GM12878 (cell line): ENCODE measurements around the gene ENTPD5.

ENCODE experiments used
- CREB1 ChIP-seq: IDR thresholded peaks from 2 replicates; pipeline ENCODE4 v1.6.1; 2012; ENCODE audit warnings: low read depth, mild to moderate bottlenecking, inconsistent platforms
- POLR2AphosphoS5 ChIP-seq: IDR thresholded peaks from 2 replicates; pipeline ENCODE4 v1.6.1; 2011; ENCODE audit warnings: mild to moderate bottlenecking, low read length, inconsistent platforms
- TF ChIP-seq, protein P1 (sequence below), 3 experiments: IDR thresholded peaks in 2 of 3; conservative IDR thresholded peaks in 1 of 3; 2 replicates each; pipeline ENCODE4 v1.5.1; 2011; ENCODE audit warnings: low read depth in 3 of 3, low read length in 3 of 3, mild to moderate bottlenecking in 3 of 3, control low read depth in 2 of 3, moderate library complexity in 2 of 3, inconsistent platforms in 1 of 3, mixed read lengths in 1 of 3; ENCODE audit not compliant: control insufficient read depth in 2 of 3, insufficient read depth in 1 of 3; ENCODE audit errors: extremely low read depth in 1 of 3

DNA sequence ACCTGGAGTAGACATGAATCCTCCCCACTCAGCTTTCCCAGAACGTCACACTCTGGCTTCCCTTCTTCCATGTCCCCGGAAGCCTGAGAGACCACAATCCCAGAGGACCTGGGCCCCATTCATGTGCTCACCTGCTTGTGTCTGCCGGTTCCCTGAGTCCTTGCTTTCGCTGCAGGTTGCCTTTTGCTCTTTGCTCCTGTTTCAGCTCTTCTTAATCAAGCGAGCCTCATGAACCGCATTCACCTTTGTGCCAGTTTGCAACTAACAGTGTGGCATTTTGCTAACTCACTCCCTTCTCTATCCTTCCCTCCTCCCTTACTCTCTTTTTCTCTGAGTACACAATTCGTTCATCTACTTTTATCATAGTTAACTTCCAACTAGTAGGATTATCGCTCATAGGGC lies 23.1 kb downstream of the ENTPD5 start:
- TF ChIP-seq, protein P1, sequence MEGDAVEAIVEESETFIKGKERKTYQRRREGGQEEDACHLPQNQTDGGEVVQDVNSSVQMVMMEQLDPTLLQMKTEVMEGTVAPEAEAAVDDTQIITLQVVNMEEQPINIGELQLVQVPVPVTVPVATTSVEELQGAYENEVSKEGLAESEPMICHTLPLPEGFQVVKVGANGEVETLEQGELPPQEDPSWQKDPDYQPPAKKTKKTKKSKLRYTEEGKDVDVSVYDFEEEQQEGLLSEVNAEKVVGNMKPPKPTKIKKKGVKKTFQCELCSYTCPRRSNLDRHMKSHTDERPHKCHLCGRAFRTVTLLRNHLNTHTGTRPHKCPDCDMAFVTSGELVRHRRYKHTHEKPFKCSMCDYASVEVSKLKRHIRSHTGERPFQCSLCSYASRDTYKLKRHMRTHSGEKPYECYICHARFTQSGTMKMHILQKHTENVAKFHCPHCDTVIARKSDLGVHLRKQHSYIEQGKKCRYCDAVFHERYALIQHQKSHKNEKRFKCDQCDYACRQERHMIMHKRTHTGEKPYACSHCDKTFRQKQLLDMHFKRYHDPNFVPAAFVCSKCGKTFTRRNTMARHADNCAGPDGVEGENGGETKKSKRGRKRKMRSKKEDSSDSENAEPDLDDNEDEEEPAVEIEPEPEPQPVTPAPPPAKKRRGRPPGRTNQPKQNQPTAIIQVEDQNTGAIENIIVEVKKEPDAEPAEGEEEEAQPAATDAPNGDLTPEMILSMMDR (IDR thresholded peaks at IDR 0.05 in 2 of 3, conservative IDR thresholded peaks at IDR 0.05 in 1 of 3; ENCODE audit: control insufficient read depth in 2 of 3, extremely low read depth in 1 of 3, insufficient read depth in 1 of 3, low read depth in 3 of 3, low read length in 3 of 3) = no peak
- TF ChIP-seq POLR2AphosphoS5 (no peak), CREB1 (no peak)
